Fibroblast of lung (primary cell): Measurements from ENCODE around the gene SMIM5. TPM values are rescaled to one million over a fixed set of nuclear protein-coding genes. Genes with fewer than 3 reads are reported as not detected.

ENCODE experiments used
- DNase-seq, 2 donors: peaks; one replicate each; pipeline versions ENCODE4 v3.0.0 to v3.0.0-alpha.2; 2010; ENCODE audit warnings: low read depth in 2 of 2
- H2AFZ ChIP-seq: 2 replicates; pipeline ENCODE4 v1.5.1; 2012; ENCODE audit warnings: low read length, control low read depth, inconsistent platforms
- H3K27ac ChIP-seq: 2 replicates; pipeline ENCODE4 v1.5.1; 2011; ENCODE audit warnings: low read length, control low read depth; ENCODE audit not compliant: insufficient read depth
- H3K27me3 ChIP-seq: 2 replicates; pipeline ENCODE4 v1.5.1; 2011; ENCODE audit warnings: mild to moderate bottlenecking, low read length; ENCODE audit not compliant: control insufficient read depth, insufficient read depth
- H3K36me3 ChIP-seq: 2 replicates; pipeline ENCODE4 v1.5.1; 2011; ENCODE audit warnings: low read length; ENCODE audit not compliant: control insufficient read depth, insufficient read depth
- H3K4me1 ChIP-seq: 2 replicates; pipeline ENCODE4 v1.5.1; 2011; ENCODE audit warnings: low read length; ENCODE audit not compliant: control insufficient read depth, insufficient read depth; ENCODE audit errors: extremely low read depth
- H3K4me2 ChIP-seq: 2 replicates; pipeline ENCODE4 v1.5.1; 2011; ENCODE audit warnings: low read length, control low read depth; ENCODE audit not compliant: insufficient read depth; ENCODE audit errors: extremely low read depth
- H3K4me3 ChIP-seq, 4 experiments: fragments of 200-600 bp in 1 of 4; sonication (generic) in 1 of 4; replicated peaks in 1 of 4; 2 replicates each; pipeline ENCODE4 v1.5.1; 2011 to 2016; ENCODE audit warnings: low read length in 4 of 4, low read depth in 3 of 4, mild to moderate bottlenecking in 3 of 4, control low read depth in 2 of 4, inconsistent platforms in 1 of 4, mixed read lengths in 1 of 4; ENCODE audit not compliant: insufficient read depth in 1 of 4; ENCODE audit errors: control extremely low read depth in 1 of 4
- H3K79me2 ChIP-seq: 2 replicates; pipeline ENCODE4 v1.5.1; 2012; ENCODE audit warnings: mild to moderate bottlenecking, low read length, inconsistent platforms; ENCODE audit not compliant: control insufficient read depth, insufficient read depth
- H3K9ac ChIP-seq: 2 replicates; pipeline ENCODE4 v1.5.1; 2011; ENCODE audit warnings: mild to moderate bottlenecking, low read length, control low read depth; ENCODE audit not compliant: insufficient read depth
- H3K9me3 ChIP-seq: 2 replicates; pipeline ENCODE4 v1.5.1; 2012; ENCODE audit warnings: low read depth, low read length; ENCODE audit not compliant: control insufficient read depth, insufficient read depth
- H4K20me1 ChIP-seq: 2 replicates; pipeline ENCODE4 v1.5.1; 2011; ENCODE audit warnings: low read length; ENCODE audit not compliant: control insufficient read depth, insufficient read depth; ENCODE audit errors: extremely low read depth
- CTCF ChIP-seq, 2 donors: IDR thresholded peaks in 1 of 2; conservative IDR thresholded peaks in 1 of 2; 1 replicate in 1 of 2; 2 replicates in 1 of 2; pipeline ENCODE4 v1.5.1; 2011 to 2012; ENCODE audit warnings: low read length in 2 of 2, control low read depth in 1 of 2, inconsistent platforms in 1 of 2, low read depth in 1 of 2, mild to moderate bottlenecking in 1 of 2
- EZH2 ChIP-seq: IDR thresholded peaks from 2 replicates; pipeline ENCODE4 v1.5.1; 2012; ENCODE audit warnings: low read length, control low read depth, mild to moderate bottlenecking; ENCODE audit errors: missing control alignments
- polyA plus RNA-seq, 2 donors: library from polyadenylated mRNA; depleted of rRNA in 1 of 2; stranded (reverse) in 1 of 2; unstranded in 1 of 2; fragments of >200 nt; gene quantifications; 2 replicates each; pipeline ENCODE4 v1.2.1, GENCODE V29; 2011 to 2012; ENCODE audit warnings: missing spikeins in 1 of 2
- total RNA-seq: library from RNA; depleted of rRNA; stranded (reverse); fragments of >200 nt; gene quantifications from 2 replicates; pipeline ENCODE4 v1.2.1, GENCODE V29; 2014

The SMIM5 gene
- total and polyA plus RNA-seq, 2 donors (not counting 1 experiment from before 2014, with no cell fraction given): 0.05 to 0.17 TPM

- Histone ChIP-seq H3K9ac (no peak overlapping the region), H3K4me2 (no peak overlapping the region), H3K4me1 (no peaks in the 10 kb centered on the region), H4K20me1 (no peaks in the 10 kb centered on the region), H3K79me2 (no peaks in the 10 kb centered on the region), H3K4me3 (no peak overlapping the region), H3K36me3 (no peaks in the 10 kb centered on the region), H3K27ac (no peak overlapping the region), H3K27me3 (no peaks in the 10 kb centered on the region), H3K9me3 (no peaks in the 10 kb centered on the region), H2AFZ (no peak overlapping the region)
- DNase-seq: no peak
- TF ChIP-seq EZH2: no peak
- no peak for TF ChIP-seq CTCF (conservative IDR thresholded peaks at IDR 0.05 in 1 of 2, IDR thresholded peaks at IDR 0.05 in 1 of 2; ENCODE audit: low read depth in 1 of 2, low read length in 2 of 2)
Observed at GRCh38 chr17:75604034-75604695, 29.1 kb upstream of the SMIM5 start.

- TF ChIP-seq CTCF (conservative IDR thresholded peaks at IDR 0.05 in 1 of 2, IDR thresholded peaks at IDR 0.05 in 1 of 2; ENCODE audit: low read depth in 1 of 2, low read length in 2 of 2): no peak
- TF ChIP-seq EZH2: no peak
- no peak overlapping the region for H3K27ac ChIP-seq
Observed at GRCh38 chr17:75605790-75606189, 27.4 kb upstream of the SMIM5 start.

GRCh38 chr17:75607086-75607485 lies 26.1 kb upstream of the SMIM5 start:
- H3K4me3 ChIP-seq: no peak overlapping the region

More at GRCh38 chr17:75605790-75606189, 27.4 kb upstream of the SMIM5 start:
- Histone ChIP-seq H3K4me3 (no peak overlapping the region), H4K20me1 (no peaks in the 10 kb centered on the region), H2AFZ (no peak overlapping the region), H3K36me3 (no peaks in the 10 kb centered on the region), H3K9me3 (no peaks in the 10 kb centered on the region), H3K27me3 (no peaks in the 10 kb centered on the region), H3K4me1 (no peaks in the 10 kb centered on the region), H3K4me2 (no peak overlapping the region), H3K9ac (no peak overlapping the region), H3K79me2 (no peaks in the 10 kb centered on the region)
- DNase-seq: no peak

More at GRCh38 chr17:75607086-75607485, 26.1 kb upstream of the SMIM5 start:
- no peaks in the 10 kb centered on the region for H3K36me3 ChIP-seq
- no peaks in the 10 kb centered on the region for H3K27me3 ChIP-seq
- no peak overlapping the region for H3K4me2 ChIP-seq
- H3K9me3 ChIP-seq: no peaks in the 10 kb centered on the region
- H3K79me2 ChIP-seq: no peaks in the 10 kb centered on the region
- no peak overlapping the region for H2AFZ ChIP-seq
- TF ChIP-seq EZH2 (no peak), CTCF (conservative IDR thresholded peaks at IDR 0.05 in 1 of 2, IDR thresholded peaks at IDR 0.05 in 1 of 2; ENCODE audit: low read depth in 1 of 2, low read length in 2 of 2) (no peak)
- H3K9ac ChIP-seq: no peak overlapping the region
- H4K20me1 ChIP-seq: no peaks in the 10 kb centered on the region
- no peak overlapping the region for H3K27ac ChIP-seq
- H3K4me1 ChIP-seq: no peaks in the 10 kb centered on the region
- DNase-seq: no peak
